NT2/D1 (cell line): ENCODE results near the gene SDF4.

Experiments used
- YY1 ChIP-seq: IDR thresholded peaks from 2 replicates; pipeline ENCODE4 v1.6.1; 2011; ENCODE audit not compliant: insufficient read length, insufficient read depth
- ZNF274 ChIP-seq: IDR thresholded peaks from 2 replicates; pipeline ENCODE4 v1.6.1; 2011; ENCODE audit warnings: mild to moderate bottlenecking, low read depth, low read length

GRCh38 chr1:1243266-1243660, 11.5 kb upstream of the SDF4 start:
- TF ChIP-seq ZNF274 (no peak), YY1 (no peak)
